GM19468 (cell line): ENCODE measurements around the gene PHB1.
"Not testable (repeated sequence)": the region's sequence is repeated elsewhere in the genome, so short reads cannot be mapped to it uniquely, and the experiment has no call there.

Experiments
- ATAC-seq: cut with Tn5 transposase; IDR thresholded peaks from one replicate; pipeline ENCODE4 v1.9.1; 2021; ENCODE audit warnings: mild to moderate bottlenecking, moderate library complexity, moderate number of reproducible peaks; ENCODE audit not compliant: unreplicated experiment; ENCODE audit errors: extremely low read depth

PHB1 gene

GRCh38 chr17:49440581-49440980 is 25.9 kb upstream of the PHB1 start:
- ATAC-seq, result no peak

DNA sequence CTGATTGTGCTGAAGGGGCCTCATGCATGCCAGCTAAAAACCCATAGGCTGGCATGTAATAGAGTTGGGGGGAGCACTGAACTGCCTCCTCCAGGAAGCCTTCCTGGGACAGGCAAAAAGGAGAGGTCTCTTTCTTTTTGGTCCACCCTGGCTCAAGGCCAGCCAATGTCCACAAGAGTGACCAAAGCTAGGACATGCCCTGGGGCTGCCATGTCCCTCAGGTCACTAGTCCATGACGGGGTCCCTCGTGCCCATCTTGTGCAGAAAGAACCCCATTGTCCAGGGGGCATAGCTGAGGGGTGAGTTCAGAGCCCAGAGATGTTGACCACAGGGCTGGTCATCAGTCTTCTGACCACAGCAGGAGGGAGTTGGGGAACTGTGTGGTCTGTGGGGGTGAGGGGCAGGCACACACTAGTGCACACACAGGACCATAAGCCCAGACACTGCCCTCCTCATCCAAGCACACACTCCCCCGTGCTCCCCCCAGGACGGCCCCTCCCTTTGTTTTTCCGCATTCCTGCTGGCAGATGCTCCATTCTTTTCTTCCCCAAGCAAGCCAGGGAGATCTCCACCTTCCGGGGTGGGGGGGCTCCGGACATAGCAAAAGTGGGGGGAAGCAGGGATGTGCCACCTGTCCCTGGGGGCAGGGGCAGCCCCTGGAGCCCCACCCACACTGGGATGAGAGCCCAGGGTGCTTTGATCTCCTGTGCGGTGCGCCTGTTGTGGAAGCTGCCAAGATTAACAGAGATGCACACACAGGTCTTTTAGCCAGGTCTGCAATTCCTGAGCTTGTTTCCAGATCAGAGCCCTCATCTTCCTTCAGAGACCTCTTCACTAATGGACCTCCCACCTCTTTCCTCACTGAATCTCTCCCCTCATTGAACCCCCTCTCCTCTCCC is 25.2 kb upstream of the PHB1 start:
- no peak for ATAC-seq

- ATAC-seq, result no peak
These were observed 24.6 kb upstream of the PHB1 start for GRCh38 chr17:49439305-49439672.

- no peak for ATAC-seq
These were observed 24.0 kb upstream of the PHB1 start for GRCh38 chr17:49438436-49439278.

- no peak for ATAC-seq
These were observed 23.2 kb upstream of the PHB1 start for GRCh38 chr17:49437696-49438435.

DNA sequence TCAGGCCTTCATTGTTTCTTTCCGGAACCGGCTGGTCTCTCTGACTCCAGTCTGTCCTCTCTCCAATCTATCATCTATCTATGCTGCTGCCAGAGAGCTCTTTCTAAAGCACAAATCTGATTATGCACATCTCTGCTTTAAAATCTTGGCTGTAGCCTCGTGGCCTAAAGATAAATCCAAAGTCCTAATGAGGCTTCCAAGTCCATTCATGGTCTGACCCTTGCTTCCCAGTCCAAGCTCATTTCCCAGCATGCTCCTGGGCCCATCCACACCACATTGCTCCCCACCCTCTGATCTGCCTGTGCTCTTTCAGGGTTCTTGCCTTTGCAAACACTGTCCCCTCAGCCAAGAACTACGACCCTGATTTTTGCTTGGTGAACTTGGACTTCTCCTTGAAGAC is 21.5 kb upstream of the PHB1 start:
- no peak for ATAC-seq

DNA sequence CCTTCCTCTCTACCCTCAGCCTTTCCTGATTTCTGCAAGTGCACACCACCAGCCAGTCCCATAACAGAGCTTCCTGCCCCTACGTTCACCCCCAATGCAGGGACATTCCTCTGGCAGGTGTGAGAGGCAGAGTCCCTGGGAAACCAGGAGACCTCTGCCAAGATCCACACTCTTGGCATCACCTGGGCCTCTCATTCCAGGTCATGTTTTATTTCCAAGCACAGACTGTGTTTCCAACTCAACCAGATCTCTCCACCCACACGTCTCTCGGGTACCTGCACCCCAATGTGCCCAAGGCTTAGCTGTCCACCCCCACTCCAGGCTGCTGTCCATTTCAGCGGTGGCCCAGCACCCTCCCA is 21.0 kb upstream of the PHB1 start:
- ATAC-seq, result no peak

GRCh38 chr17:49434821-49435670 is 20.4 kb upstream of the PHB1 start:
- ATAC-seq, result no peak

DNA sequence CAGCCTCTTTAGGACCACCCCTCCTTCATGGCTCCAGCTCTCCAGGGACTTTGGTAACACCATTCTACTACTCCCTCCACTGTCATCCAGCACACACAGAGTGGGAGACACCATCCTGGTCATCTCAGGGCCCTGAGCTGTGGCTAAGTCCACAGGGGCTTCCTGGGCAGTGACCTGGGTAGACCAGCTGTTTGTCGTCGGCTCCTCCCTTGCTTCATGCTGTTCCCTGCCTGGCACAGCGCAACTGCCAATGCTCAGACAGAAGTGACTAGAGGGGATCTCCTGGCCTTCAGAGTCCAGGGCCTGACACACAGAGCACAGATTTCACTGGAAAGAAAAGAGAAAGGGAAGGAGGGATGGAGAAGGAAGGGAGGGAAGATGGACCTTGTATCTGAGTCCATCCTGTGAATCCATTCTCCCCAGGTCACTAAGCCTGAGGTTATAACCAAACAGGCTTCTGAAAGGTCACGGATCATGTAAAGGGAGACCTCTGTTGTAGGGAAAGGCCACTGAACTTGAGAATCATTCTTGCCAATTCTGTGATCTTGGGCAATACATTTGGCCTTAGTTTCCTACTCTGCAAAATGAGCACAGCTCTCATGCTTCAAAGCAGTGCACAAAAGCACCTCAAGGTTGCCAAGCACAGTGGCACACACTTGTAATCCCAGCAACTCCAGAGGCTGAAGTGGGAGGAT is 18.5 kb upstream of the PHB1 start:
- ATAC-seq, result no peak

GRCh38 chr17:49431743-49432142 is 17.1 kb upstream of the PHB1 start:
- ATAC-seq, result no peak

DNA sequence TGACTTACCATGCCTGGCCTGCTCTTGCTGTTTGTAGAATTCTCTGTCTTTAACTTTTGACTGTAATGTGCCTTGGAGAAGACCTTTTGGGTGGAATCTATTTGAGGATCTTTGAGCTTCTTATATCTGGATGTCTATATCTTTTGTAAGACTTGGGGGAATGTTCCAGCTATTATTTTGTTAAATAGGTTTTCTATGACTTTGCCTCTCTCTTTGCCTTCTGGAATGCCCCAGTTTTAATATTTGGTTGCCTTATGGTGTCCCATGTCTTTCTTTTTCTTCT is 10.3 kb upstream of the PHB1 start:
- ATAC-seq, result no peak

- ATAC-seq, result not testable (repeated sequence)
These were observed 9.8 kb upstream of the PHB1 start for GRCh38 chr17:49424276-49425003.

DNA sequence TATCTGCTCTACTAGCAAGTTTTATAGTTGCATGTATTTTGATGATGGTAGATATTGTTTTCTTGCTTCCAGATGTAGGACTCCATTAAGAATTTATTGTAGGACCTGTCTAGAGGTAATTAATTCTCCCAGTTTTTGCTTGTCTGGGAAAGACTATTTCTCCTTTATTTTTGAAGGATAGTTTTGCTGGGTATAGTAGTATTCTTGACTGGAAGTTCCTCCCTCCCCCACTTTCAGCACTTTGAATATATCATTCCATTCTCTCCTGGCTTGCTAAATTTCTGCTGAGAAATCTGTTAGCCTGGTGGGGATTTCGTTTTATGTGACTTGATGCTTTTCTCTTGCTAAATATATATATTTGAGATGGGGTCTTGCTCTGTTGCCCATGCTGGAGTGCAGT is 8.0 kb upstream of the PHB1 start:
- no peak for ATAC-seq

DNA sequence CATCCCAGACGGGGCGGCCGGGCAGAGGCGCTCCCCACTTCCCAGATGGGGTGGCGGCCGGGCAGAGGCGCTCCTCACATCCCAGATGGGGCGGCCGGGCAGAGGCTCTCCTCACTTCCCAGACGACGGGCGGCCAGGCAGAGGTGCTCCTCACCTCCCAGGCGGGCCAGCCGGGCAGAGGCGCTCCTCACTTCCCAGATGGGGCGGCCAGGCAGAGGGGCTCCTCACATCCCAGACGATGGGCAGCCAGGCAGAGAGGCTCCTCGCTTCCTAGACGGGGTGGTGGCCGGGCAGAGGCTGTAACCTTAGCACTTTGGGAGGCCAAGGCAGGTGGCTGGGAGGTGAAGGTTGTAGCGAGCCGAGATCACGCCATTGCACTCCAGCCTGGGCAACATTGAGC is 5.1 kb upstream of the PHB1 start:
- not testable (repeated sequence) for ATAC-seq

DNA sequence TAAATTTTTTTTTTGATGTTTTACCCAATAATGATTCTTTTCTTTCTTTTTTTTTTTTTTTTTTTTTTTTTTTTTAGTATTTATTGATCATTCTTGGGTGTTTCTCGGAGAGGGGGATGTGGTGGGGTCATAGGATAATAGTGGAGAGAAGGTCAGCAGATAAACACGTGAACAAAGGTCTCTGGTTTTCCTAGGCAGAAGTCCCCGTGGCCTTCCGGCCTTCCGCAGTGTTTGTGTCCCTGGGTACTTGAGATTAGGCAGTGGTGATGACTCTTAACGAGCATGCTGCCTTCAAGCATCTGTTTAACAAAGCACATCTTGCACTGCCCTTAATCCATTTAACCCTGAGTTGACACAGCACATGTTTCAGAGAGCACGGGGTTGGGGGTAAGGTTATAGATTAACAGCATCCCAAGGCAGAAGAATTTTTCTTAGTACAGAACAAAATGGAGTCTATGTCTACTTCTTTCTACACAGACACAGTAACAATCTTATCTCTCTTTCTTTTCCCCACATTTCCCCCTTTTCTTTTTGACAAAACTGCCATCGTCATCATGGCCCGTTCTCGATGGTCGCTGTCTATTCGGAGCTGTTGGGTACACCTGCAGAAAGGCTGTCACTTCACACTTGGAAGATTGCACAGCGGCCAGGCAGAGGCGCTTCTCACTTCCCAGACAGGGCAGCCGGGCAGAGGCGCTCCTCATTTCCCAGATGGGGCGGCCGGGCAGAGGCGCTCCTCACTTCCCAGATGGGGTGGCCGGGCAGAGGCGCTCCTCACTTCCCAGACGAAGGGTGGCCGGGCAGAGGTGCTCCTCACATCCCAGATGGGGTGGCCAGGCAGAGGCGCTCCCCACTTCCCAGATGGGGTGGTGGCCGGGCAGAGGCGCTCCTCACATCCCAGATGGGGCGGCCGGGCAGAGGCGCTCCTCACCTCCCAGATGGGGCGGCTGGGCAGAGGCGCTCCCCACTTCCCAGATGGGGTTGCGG is 4.4 kb upstream of the PHB1 start:
- not testable (repeated sequence) for ATAC-seq

- ATAC-seq, result no peak
These were observed 436 bp downstream of the PHB1 start for GRCh38 chr17:49414271-49414621.

DNA sequence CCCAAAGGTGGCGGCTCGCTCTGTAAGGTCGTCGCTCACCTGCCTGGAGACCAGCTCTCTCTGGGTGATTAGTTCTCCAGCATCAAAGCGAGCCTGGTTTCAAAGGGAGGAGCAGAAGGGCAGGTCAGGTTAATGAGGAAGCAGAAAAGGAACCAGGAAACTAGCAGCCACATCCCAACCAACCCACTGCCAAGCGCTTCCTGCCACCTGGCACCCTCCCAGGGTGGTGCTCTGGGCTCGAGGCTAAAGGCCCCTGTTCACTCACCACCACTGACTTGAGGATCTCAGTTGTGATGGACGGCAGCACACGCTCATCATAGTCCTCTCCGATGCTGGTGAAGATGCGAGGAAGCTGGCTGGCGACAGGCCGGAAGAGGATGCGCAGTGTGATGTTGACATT is 5.6 kb downstream of the PHB1 start:
- ATAC-seq, result no peak

DNA sequence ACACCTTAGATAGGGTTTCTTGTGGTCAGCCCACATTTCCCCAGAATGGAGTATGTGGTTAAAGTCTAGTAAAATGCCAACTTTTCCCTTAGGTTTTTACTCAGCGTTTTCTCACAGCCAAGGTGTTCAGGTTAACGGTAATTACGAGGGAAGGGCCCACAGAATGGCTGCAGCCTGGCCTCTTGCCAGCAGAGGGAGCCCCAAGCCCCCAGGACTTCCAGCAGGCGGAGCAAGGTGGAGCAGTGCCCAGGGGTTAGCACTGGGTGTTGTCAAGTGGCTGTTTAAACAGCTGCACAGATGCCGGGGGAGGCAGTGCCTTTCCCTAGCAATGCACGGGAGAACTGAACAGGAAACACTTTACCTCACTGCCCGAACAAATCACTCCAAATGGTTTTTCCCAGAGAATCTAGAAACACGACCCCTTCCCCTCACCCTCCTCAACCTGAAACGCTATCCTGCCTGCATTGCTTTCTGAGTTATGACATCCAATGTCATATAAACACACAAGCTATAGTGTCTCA is 6.6 kb downstream of the PHB1 start:
- ATAC-seq, result no peak
